H1 (cell line): Measurements from ENCODE around the gene BOK. TPM values are rescaled to one million over a fixed set of nuclear protein-coding genes. Genes with fewer than 3 reads are reported as not detected.

Source experiments
- ATF2 ChIP-seq: IDR thresholded peaks from 2 replicates; pipeline ENCODE4 v1.6.1; 2012; ENCODE audit warnings: low read length, inconsistent platforms
- BACH1 ChIP-seq: IDR thresholded peaks from 2 replicates; pipeline ENCODE4 v1.6.1; 2012; ENCODE audit warnings: low read length, improper control_type of control experiment
- MAX ChIP-seq: IDR thresholded peaks from 2 replicates; pipeline ENCODE4 v1.6.1; 2012; ENCODE audit warnings: inconsistent platforms
- RNF2 ChIP-seq: fragments of 200-900, 300-1000 bp; sonication (generic); IDR thresholded peaks from 2 replicates; pipeline ENCODE4 v1.7.1; 2016; ENCODE audit warnings: borderline replicate concordance, low read depth, mild to moderate bottlenecking, antibody characterized with exemption, low read length; ENCODE audit not compliant: poor library complexity, severe bottlenecking; ENCODE audit errors: missing control alignments
- SAP30 ChIP-seq: fragments of 300-600 bp; sonication (generic); IDR thresholded peaks from 2 replicates; pipeline ENCODE4 v1.7.1; 2012; ENCODE audit warnings: low read length, moderate library complexity, mild to moderate bottlenecking, inconsistent platforms; ENCODE audit not compliant: insufficient read depth, insufficient replicate concordance
- SIRT6 ChIP-seq: IDR thresholded peaks from one replicate; pipeline ENCODE4 v1.7.1; 2012; ENCODE audit warnings: low read length, inconsistent platforms
- polyA plus RNA-seq, 7 experiments: library from polyadenylated mRNA; depleted of rRNA in 3 of 7; stranded (reverse) in 5 of 7; unstranded in 2 of 7; fragments of >200 nt in 5 of 7; fragments of 200-250 nt in 2 of 7; gene quantifications; 1 replicate in 5 of 7; 2 replicates in 1 of 7; 4 replicates in 1 of 7; pipeline versions ENCODE4 v1.2.1 to v1.2.3, GENCODE V29; 2011 to 2013; ENCODE audit warnings: missing spikeins in 2 of 7, mixed read lengths in 2 of 7
- total RNA-seq: library from RNA; stranded (reverse); fragmentation: NEBNext Ultra II Directional; extraction: Animal tissue kit (Norgen Biotek cat#: 25700); gene quantifications from 2 replicates; pipeline ENCODE4 v1.2.1, GENCODE V29; 2021

Gene BOK
- total and polyA plus RNA-seq, 2 of the 8 experiments (the other 6 are each of a cell fraction or from before 2014, with no cell fraction given) = 33.7 to 37.6 TPM

GRCh38 chr2:241579281-241579680 lies 20.7 kb downstream of the BOK start (continued):
- TF ChIP-seq RNF2 = no peak
- no peak for TF ChIP-seq SAP30
- TF ChIP-seq BACH1 = no peak
- TF ChIP-seq SIRT6 = no peak
- TF ChIP-seq ATF2 = no peak
- no peak for TF ChIP-seq MAX
